ENCODE results near the gene IFT20.
A peak's percentile ranks its signal among the peaks of the same experiment; 100 is the strongest.
"Not testable (repeated sequence)": the region's sequence is repeated elsewhere in the genome, so short reads cannot be mapped to it uniquely, and the experiment has no call there.

IFT20 gene

DNA sequence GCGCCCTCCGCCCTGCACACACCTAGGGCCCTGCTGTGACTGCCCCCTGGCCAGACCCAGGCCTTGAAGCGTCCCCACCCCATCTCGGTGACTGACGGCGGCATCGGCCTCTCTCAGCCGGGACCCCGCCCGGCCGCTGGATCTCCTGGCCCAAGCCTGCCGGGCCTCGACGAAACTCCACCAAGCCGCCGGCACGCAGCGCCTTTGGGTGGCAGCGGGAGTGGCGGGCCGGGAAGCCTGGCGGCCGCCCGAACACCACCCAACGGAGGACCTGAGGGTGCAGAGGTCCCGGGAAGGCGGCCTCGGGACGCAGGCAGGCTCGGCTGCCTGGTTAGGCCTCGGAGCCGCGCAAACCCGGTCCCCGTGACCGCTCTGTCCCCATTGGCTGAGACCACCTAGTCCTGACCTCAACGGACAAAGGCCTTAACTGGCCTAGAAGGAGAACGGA, 28.3 kb downstream of the IFT20 start:
- no peak for DNase-seq (ENCODE audit: low read depth)

DNA sequence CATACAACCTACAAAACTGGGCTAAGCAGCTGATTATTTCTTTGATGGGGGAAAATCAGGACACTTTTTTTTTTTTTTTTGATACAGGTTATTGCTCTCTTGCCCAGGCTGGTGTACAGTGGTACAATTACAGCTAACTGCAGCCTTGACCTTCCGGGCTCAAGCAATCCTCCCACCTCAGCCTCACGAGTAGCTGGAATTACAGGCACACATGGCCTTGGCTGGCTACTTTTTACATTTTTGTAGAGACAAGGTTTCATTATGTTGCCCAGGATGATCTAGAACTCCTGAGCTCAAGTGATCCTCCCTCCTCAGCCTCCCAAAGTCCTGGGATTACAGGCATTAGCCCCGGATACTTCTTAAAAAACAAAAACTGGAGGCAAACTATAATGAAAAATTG, 36.8 kb downstream of the IFT20 start:
- no peak for DNase-seq (ENCODE audit: low read depth)

DNA sequence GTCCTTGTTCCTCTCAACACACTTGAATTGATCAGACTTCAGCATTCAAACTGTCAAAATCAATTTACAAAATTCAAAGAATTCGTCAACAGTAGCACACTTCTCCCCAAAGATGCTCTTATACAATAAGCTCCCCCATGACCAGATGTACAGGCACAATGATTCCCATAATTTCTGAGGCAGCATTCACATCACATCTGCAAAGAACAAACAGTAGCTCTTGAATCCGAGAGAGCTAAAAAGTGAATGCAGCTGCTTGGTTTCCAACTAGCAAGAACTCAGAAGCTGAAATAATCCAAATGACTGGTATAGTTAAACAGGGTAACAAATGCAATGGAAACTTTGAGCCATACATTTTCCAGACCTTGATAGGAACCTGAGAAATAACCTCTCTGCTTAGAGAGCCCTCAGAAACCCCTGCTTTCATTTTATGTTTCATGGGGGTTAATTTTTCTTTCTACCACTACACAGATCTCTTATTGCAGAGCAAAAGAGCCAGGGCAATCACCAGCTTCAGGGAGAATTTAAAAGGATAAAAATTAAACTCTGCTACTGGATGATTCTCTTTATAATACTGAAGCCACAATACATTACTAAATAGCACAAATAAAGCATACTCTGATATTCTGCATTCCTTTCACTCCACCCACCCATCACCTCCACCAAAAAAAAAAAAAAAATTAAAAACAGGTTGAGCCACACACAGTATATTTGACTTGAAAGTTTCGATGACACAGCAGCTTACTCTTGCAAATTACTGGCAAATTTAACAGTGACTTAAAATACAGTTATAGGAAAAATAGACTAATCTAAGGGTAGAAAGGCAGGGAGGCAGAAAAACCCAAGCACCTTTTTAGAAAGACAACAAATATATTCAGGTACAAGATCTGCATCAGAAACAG, 39.3 kb downstream of the IFT20 start:
- DNase-seq (ENCODE audit: low read depth), result no peak

DNA sequence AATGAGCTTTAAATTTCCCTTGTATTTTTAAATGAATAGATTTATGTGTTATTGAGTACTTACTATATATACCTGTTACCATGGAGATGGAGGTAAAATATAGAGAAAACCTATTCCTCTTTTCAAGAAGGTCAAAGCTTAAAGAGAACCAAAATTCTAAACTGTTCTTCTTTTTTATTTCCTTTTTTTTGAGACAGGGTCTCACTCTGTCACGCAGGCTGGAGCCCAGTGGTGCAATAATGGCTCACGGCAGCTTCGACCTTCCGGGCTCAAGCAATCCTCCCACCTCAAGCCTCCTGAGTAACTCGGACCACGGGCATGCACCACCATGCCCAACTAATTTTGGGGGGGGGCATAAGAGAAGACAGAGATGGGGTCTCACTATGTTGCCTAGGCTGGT, 41.3 kb downstream of the IFT20 start:
- DNase-seq (ENCODE audit: low read depth), result no peak

DNA sequence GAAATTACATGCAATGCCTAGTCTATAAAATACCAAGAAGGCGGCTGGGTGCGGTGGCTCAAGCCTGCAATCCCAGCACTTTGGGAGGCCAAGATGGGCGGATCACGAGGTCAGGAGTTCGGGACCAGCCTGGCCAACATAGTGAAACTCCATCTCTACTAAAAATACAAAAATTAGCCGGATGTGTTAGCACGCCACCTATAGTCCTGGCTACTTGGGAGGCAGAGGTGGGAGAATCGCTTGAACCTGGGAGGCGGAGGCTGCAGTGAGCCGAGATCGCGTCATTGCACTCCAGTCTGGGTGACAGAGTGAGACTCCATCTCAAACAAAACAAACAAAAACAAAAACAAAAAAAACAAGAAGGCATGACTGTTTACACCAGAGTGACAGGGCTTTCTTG, 42.4 kb downstream of the IFT20 start:
- not testable (repeated sequence) for DNase-seq (ENCODE audit: low read depth)

DNA sequence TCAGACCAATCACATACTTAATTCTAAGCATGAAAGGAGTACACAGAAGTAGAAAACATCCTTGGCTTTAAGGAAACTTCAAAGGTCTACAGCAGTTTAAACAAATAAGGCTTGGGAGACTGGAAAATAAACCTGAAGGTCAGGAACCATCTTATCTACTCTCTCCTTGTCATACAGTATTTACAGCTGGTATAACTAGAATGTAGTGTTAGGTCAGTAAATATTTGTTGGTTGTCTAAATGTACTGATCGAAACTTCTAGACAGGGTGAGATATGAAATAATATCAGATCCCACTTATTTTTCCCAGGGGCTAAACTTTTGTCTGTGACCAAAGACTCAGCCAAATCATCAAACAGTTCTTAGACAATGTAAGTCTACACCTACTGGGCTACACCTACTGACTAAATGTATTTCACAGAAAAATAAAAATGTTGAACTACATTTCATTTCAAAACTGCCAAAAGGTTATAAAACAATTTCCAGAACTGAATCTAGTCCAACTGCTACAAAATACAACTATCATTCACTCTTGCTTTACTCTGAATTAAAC, 43.4 kb downstream of the IFT20 start:
- DNase-seq (ENCODE audit: low read depth), result no peak

DNA sequence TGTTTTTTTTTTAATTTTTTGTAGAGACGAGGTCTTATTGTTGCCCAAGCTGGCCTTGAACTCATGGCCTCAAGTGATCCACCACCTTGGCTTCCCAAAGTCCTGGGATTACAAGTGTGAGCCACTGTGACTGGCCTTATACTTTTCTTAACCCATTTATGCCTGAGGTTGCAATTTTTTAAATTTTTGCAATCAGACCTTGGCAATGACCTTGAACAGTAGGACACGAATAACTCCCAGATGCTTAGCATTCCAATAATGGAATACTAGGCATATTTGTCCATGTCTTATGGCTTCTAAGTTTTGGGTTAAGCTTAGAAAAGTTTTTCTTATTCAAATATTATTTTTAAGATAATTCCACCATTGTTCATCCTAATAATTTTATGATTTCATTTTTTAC, 44.6 kb downstream of the IFT20 start:
- no peak for DNase-seq (ENCODE audit: low read depth)

DNA sequence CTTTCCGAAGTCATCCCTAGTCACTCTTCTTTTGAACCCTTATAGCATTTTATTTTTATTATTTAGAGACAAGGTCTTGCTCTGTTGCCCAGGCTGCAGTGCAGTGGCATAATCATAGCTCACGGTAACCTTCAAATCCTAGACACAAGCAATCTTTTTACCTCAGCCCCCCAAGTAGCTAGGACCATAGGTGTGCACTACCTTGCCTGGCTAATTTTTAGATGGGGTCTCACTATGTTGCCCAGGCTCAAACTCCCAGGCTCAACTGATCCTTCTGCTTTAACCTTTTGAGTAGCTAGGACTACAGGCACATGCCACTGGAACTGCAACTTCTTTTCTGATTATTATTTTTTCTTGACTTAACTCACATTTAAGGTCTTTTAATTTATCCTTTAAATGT, 49.3 kb downstream of the IFT20 start:
- no peak for DNase-seq (ENCODE audit: low read depth)

DNA sequence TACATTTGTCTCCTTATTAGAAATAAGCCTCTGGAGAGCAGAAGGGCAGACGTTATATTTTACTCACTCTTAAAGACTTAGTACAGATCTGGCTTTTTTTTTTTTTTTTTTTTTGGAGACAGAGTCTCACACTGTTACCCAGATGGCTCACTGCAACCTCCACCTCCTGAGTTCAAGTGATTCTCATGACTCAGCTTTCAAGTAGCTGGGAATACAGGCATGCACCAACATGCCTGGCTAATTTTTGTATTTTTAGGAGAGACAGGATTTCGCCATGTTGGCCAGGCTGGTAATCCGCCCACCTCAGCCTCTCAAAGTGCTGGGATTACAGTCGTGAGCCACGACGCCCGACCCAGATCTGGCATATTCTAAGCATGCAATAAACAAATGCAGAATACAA, 52.7 kb downstream of the IFT20 start:
- DNase-seq (ENCODE audit: low read depth), result peak; percentile 55

DNA sequence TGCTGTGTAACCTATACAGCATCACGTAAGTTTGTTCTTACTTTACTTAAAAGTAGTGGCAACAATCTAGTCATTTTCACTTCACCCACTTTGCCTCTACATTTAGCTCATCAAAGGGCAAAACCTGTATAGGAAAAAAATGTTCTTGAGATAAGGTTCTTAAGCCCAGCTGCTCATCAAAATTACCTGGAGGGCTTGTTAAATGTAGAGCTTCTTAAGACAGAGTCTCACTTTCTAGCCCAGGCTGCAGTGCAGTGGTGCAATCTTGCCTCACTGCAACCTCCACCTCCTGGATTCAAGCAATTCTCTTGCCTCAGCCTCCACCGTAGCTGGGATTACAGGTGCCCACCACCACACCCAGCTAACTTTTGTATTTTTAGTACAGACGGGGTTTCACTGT, 54.4 kb downstream of the IFT20 start:
- no peak for DNase-seq (ENCODE audit: low read depth)

DNA sequence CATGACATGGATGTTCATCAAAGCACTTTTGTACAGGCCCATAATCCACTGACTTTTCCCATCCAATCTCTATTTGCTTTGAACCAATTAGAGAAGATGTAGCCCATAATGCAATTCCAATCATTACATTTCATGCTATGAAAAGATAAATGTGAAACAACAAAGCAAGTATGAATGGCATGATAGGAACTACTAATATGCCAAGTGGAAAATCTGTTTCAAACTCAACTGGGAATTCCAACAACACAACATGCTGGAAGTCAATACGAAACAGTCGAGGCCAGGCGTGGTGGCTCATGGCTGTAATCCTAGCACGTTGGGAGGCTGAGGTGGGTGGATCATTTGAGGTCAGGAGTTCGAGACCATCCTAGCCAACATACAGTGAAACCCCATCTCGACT, 55.9 kb downstream of the IFT20 start:
- DNase-seq (ENCODE audit: low read depth), result no peak

Data from fibroblast of the conjunctiva (primary cell).